Astrocyte (in vitro differentiated cells and primary cell): ENCODE results near the gene CPN2.

Source experiments
- EZH2 ChIP-seq: IDR thresholded peaks from 2 replicates; pipeline ENCODE4 v1.6.1; 2012; ENCODE audit warnings: mild to moderate bottlenecking, low read length, inconsistent platforms; ENCODE audit not compliant: insufficient read depth
- TF ChIP-seq, protein P1 (sequence below): IDR thresholded peaks from 2 replicates; pipeline ENCODE4 v1.5.1; 2011; ENCODE audit warnings: low read depth, mild to moderate bottlenecking, inconsistent platforms, low read length, moderate library complexity; ENCODE audit not compliant: insufficient read depth

DNA sequence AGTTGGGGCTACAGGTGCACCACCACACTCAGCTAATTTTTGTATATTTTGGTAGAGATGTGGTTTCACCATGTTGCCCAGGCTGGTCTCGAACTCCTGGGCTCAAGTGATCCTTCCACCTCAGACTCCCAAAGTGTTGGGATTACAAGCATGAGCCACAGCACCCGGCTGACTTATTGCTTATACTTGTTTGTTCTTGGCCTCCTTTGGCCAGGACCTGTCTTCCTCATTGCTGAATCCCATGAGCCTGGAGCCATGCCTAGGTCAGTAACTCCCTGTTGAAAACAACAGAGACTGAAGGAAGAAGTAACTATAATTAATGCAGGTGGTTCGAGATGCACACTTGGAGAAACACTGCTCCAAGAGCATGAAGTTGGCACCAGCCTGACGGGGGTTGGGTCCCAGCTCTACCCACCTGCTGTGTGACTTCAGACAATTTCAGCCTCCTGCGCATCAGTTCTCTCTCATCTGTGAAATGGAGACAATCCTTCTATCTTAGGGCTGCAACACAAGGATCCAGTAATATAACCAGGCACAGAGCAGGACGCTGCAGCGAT lies 38.9 kb downstream of the CPN2 start:
- TF ChIP-seq, protein P1, sequence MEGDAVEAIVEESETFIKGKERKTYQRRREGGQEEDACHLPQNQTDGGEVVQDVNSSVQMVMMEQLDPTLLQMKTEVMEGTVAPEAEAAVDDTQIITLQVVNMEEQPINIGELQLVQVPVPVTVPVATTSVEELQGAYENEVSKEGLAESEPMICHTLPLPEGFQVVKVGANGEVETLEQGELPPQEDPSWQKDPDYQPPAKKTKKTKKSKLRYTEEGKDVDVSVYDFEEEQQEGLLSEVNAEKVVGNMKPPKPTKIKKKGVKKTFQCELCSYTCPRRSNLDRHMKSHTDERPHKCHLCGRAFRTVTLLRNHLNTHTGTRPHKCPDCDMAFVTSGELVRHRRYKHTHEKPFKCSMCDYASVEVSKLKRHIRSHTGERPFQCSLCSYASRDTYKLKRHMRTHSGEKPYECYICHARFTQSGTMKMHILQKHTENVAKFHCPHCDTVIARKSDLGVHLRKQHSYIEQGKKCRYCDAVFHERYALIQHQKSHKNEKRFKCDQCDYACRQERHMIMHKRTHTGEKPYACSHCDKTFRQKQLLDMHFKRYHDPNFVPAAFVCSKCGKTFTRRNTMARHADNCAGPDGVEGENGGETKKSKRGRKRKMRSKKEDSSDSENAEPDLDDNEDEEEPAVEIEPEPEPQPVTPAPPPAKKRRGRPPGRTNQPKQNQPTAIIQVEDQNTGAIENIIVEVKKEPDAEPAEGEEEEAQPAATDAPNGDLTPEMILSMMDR = no peak
- no peak for TF ChIP-seq EZH2
